ENCODE data around the gene PIK3R4. TPM values are rescaled to one million over a fixed set of nuclear protein-coding genes. Genes with fewer than 3 reads are reported as not detected.

Gene PIK3R4
- total RNA-seq, 2 donors from 2014 or later, result 29.0 to 30.8 TPM

GRCh38 chr3:130659911-130660310 lies 86.7 kb downstream of the PIK3R4 start:
- Mint-ChIP-seq H3K4me3 (no peak overlapping the region), H3K4me1 (ENCODE audit: low read depth in 2 of 2) (no peaks in the 10 kb centered on the region), H3K27ac (no peak overlapping the region), H3K36me3 (no peaks in the 10 kb centered on the region), H3K9me3 (no peaks in the 10 kb centered on the region), H3K27me3 (no peaks in the 10 kb centered on the region)
- ATAC-seq (no peak), DNase-seq (ENCODE audit: low spot score) (no peak)

- Mint-ChIP-seq H3K4me3 (no peak overlapping the region), H3K4me1 (ENCODE audit: low read depth in 2 of 2) (no peaks in the 10 kb centered on the region), H3K9me3 (no peaks in the 10 kb centered on the region), H3K36me3 (no peaks in the 10 kb centered on the region), H3K27me3 (no peaks in the 10 kb centered on the region), H3K27ac (no peak overlapping the region)
- DNase-seq (ENCODE audit: low spot score) (no peak), ATAC-seq (no peak)
Observed at GRCh38 chr3:130658678-130659077, 88.0 kb downstream of the PIK3R4 start.

- H3K4me3 Mint-ChIP-seq, result no peak overlapping the region
- DNase-seq (ENCODE audit: low spot score), result no peak
- H3K27ac Mint-ChIP-seq, result no peak overlapping the region
- no peaks in the 10 kb centered on the region for H3K4me1 Mint-ChIP-seq (ENCODE audit: low read depth in 2 of 2)
- H3K27me3 Mint-ChIP-seq, result no peaks in the 10 kb centered on the region
- no peaks in the 10 kb centered on the region for H3K9me3 Mint-ChIP-seq
- no peaks in the 10 kb centered on the region for H3K36me3 Mint-ChIP-seq
- ATAC-seq, result peak in 1 of 2 donors; percentile 47
Observed at GRCh38 chr3:130656627-130657026, 90.0 kb downstream of the PIK3R4 start.

- Mint-ChIP-seq H3K9me3 (no peaks in the 10 kb centered on the region), H3K4me3 (no peak overlapping the region), H3K4me1 (ENCODE audit: low read depth in 2 of 2) (no peaks in the 10 kb centered on the region), H3K27me3 (no peaks in the 10 kb centered on the region), H3K36me3 (no peaks in the 10 kb centered on the region), H3K27ac (no peak overlapping the region)
- DNase-seq (ENCODE audit: low spot score), result no peak
- ATAC-seq, result no peak
Observed at GRCh38 chr3:130654921-130655320, 91.7 kb downstream of the PIK3R4 start.

GRCh38 chr3:130654091-130654490 lies 92.5 kb downstream of the PIK3R4 start:
- no peak for ATAC-seq
- Mint-ChIP-seq H3K4me3 (no peak overlapping the region), H3K4me1 (ENCODE audit: low read depth in 2 of 2) (no peaks in the 10 kb centered on the region), H3K36me3 (no peaks in the 10 kb centered on the region), H3K9me3 (no peaks in the 10 kb centered on the region), H3K27ac (no peak overlapping the region), H3K27me3 (no peaks in the 10 kb centered on the region)
- no peak for DNase-seq (ENCODE audit: low spot score)

- H3K4me1 Mint-ChIP-seq (ENCODE audit: low read depth in 2 of 2), result no peaks in the 10 kb centered on the region
- peaks cover 4% of the 10 kb centered on the region for H3K9me3 Mint-ChIP-seq
- no peak overlapping the region for H3K27ac Mint-ChIP-seq
- no peak for ATAC-seq
- H3K4me3 Mint-ChIP-seq, result no peak overlapping the region
- H3K27me3 Mint-ChIP-seq, result peaks cover 0 to 9% of the 10 kb centered on the region in 2 donors
- DNase-seq (ENCODE audit: low spot score), result no peak
- no peaks in the 10 kb centered on the region for H3K36me3 Mint-ChIP-seq
Observed at GRCh38 chr3:130649061-130649654, 97.5 kb downstream of the PIK3R4 start.

- no peak for ATAC-seq
- no peaks in the 10 kb centered on the region for H3K4me1 Mint-ChIP-seq (ENCODE audit: low read depth in 2 of 2)
Observed at GRCh38 chr3:130648293-130648692, 98.3 kb downstream of the PIK3R4 start.

GRCh38 chr3:130645261-130645660 lies 101.4 kb downstream of the PIK3R4 start:
- no peak for ATAC-seq
- H3K4me3 Mint-ChIP-seq, result no peak overlapping the region

More at GRCh38 chr3:130648293-130648692, 98.3 kb downstream of the PIK3R4 start:
- H3K27me3 Mint-ChIP-seq, result peaks cover 0 to 11% of the 10 kb centered on the region in 2 donors
- DNase-seq (ENCODE audit: low spot score), result no peak
- no peak overlapping the region for H3K4me3 Mint-ChIP-seq
- peaks cover 4% of the 10 kb centered on the region for H3K9me3 Mint-ChIP-seq
- H3K27ac Mint-ChIP-seq, result no peak overlapping the region
- H3K36me3 Mint-ChIP-seq, result no peaks in the 10 kb centered on the region

GRCh38 chr3:130644628-130645253 lies 101.9 kb downstream of the PIK3R4 start:
- Mint-ChIP-seq H3K4me3 (no peak overlapping the region), H3K27me3 (peaks cover 13 to 16% of the 10 kb centered on the region in 2 donors), H3K4me1 (ENCODE audit: low read depth in 2 of 2) (no peaks in the 10 kb centered on the region), H3K36me3 (no peaks in the 10 kb centered on the region), H3K9me3 (peaks cover 4% of the 10 kb centered on the region), H3K27ac (no peak overlapping the region)
- DNase-seq (ENCODE audit: low spot score) (no peak), ATAC-seq (no peak)

More at GRCh38 chr3:130645261-130645660, 101.4 kb downstream of the PIK3R4 start:
- Mint-ChIP-seq H3K4me1 (ENCODE audit: low read depth in 2 of 2) (no peaks in the 10 kb centered on the region), H3K27ac (no peak overlapping the region), H3K9me3 (peaks cover 4% of the 10 kb centered on the region), H3K27me3 (peaks cover 8 to 16% of the 10 kb centered on the region in 2 donors), H3K36me3 (no peaks in the 10 kb centered on the region)
- DNase-seq (ENCODE audit: low spot score), result no peak

GRCh38 chr3:130640027-130640426 lies 106.6 kb downstream of the PIK3R4 start:
- Mint-ChIP-seq H3K27me3 (peaks cover 18 to 30% of the 10 kb centered on the region in 2 donors), H3K9me3 (no peaks in the 10 kb centered on the region), H3K4me3 (no peak overlapping the region), H3K4me1 (ENCODE audit: low read depth in 2 of 2) (no peaks in the 10 kb centered on the region), H3K27ac (no peak overlapping the region), H3K36me3 (no peaks in the 10 kb centered on the region)
- DNase-seq (ENCODE audit: low spot score), result no peak
- ATAC-seq, result no peak

GRCh38 chr3:130636480-130637234 lies 110.0 kb downstream of the PIK3R4 start:
- Mint-ChIP-seq H3K36me3 (no peaks in the 10 kb centered on the region), H3K9me3 (no peaks in the 10 kb centered on the region), H3K27ac (no peak overlapping the region), H3K27me3 (peaks cover 9 to 30% of the 10 kb centered on the region in 2 donors), H3K4me3 (no peak overlapping the region), H3K4me1 (ENCODE audit: low read depth in 2 of 2) (no peaks in the 10 kb centered on the region)
- ATAC-seq, result no peak
- no peak for DNase-seq (ENCODE audit: low spot score)

- H3K27me3 Mint-ChIP-seq, result peaks cover 9 to 28% of the 10 kb centered on the region in 2 donors
- DNase-seq (ENCODE audit: low spot score), result no peak
Observed at GRCh38 chr3:130635978-130636377, 110.7 kb downstream of the PIK3R4 start.

GRCh38 chr3:130635285-130635684 lies 111.3 kb downstream of the PIK3R4 start:
- Mint-ChIP-seq H3K27me3 (peaks cover 9 to 22% of the 10 kb centered on the region in 2 donors), H3K4me1 (ENCODE audit: low read depth in 2 of 2) (no peaks in the 10 kb centered on the region), H3K36me3 (no peaks in the 10 kb centered on the region), H3K4me3 (no peak overlapping the region), H3K9me3 (no peaks in the 10 kb centered on the region), H3K27ac (no peak overlapping the region)
- no peak for DNase-seq (ENCODE audit: low spot score)
- ATAC-seq, result no peak

More at GRCh38 chr3:130635978-130636377, 110.7 kb downstream of the PIK3R4 start:
- H3K4me3 Mint-ChIP-seq, result no peak overlapping the region
- H3K27ac Mint-ChIP-seq, result no peak overlapping the region
- H3K4me1 Mint-ChIP-seq (ENCODE audit: low read depth in 2 of 2), result no peaks in the 10 kb centered on the region
- ATAC-seq, result no peak
- no peaks in the 10 kb centered on the region for H3K9me3 Mint-ChIP-seq
- no peaks in the 10 kb centered on the region for H3K36me3 Mint-ChIP-seq
